Panc1 (cell line): ENCODE results near the gene KCNQ1. TPM values are rescaled to one million over a fixed set of nuclear protein-coding genes. Genes with fewer than 3 reads are reported as not detected.
A peak's percentile ranks its signal among the peaks of the same experiment; 100 is the strongest.

Experiments used
- ATAC-seq: fragments of 200-7000 bp; cut with Tn5 transposase; 2 replicates; pipeline ENCODE4 v1.9.1; 2020; ENCODE audit warnings: mild to moderate bottlenecking, moderate library complexity
- BruUV-seq: library from RNA; stranded (reverse); fragments of 400-500 nt; replicated peaks from 2 replicates; lab custom pipeline; 2021; lab: Mats Ljungman, UMichigan
- CTCF ChIA-PET: fragments of 300-600 bp; sonication (Branson Sonifier 250); formaldehyde crosslinking; loops from one replicate; lab custom pipeline; 2022; ENCODE audit warnings: antibody characterized with exemption; lab: Charles Lee
- POLR2A ChIA-PET: fragments of 300-600 bp; sonication (Branson Sonifier 250); formaldehyde crosslinking; loops from one replicate; lab custom pipeline; 2022; ENCODE audit warnings: antibody characterized with exemption; lab: Charles Lee
- DNase-seq: peaks from one replicate; pipeline ENCODE4 v3.0.0-alpha.2; 2010; ENCODE audit warnings: low read depth, low spot score
- H3K27ac ChIP-seq: 2 replicates; pipeline ENCODE4 v1.5.1; 2011; ENCODE audit warnings: mild to moderate bottlenecking, low read length, inconsistent platforms
- H3K27me3 ChIP-seq: fragments of 200-500 bp; sonication (Bioruptor generic); 2 replicates; pipeline ENCODE4 v1.6.0; 2014; ENCODE audit warnings: low read length, inconsistent platforms; ENCODE audit not compliant: control insufficient read depth, insufficient read depth
- H3K36me3 ChIP-seq: fragments of 200-500 bp; sonication (Bioruptor generic); 2 replicates; pipeline ENCODE4 v1.5.1; 2014; ENCODE audit warnings: inconsistent platforms, mild to moderate bottlenecking, low read length, moderate library complexity; ENCODE audit not compliant: control insufficient read depth, insufficient read depth
- H3K4me1 ChIP-seq: 2 replicates; pipeline ENCODE4 v1.5.1; 2011; ENCODE audit warnings: inconsistent platforms, mild to moderate bottlenecking, low read length, moderate library complexity; ENCODE audit not compliant: control insufficient read depth, insufficient read depth
- H3K4me3 ChIP-seq, 2 experiments: 2 replicates each; pipeline ENCODE4 v1.5.1; 2011 to 2012; ENCODE audit warnings: low read depth in 2 of 2, low read length in 2 of 2, mild to moderate bottlenecking in 2 of 2, inconsistent platforms in 1 of 2, moderate library complexity in 1 of 2
- H3K9me3 ChIP-seq: fragments of 200-500 bp; sonication (Bioruptor generic); 2 replicates; pipeline ENCODE4 v1.5.1; 2014; ENCODE audit warnings: low read depth, mild to moderate bottlenecking, inconsistent platforms, low read length, moderate library complexity; ENCODE audit not compliant: control insufficient read depth, insufficient read depth
- CTCF ChIP-seq: fragments of 450-650 bp; IDR thresholded peaks from 2 replicates; pipeline ENCODE4 v1.5.1; 2017; ENCODE audit warnings: mild to moderate bottlenecking
- POLR2AphosphoS5 ChIP-seq: IDR thresholded peaks from 2 replicates; pipeline ENCODE4 v1.6.1; 2012; ENCODE audit warnings: mild to moderate bottlenecking, low read depth, low read length, moderate library complexity
- SIN3A ChIP-seq: IDR thresholded peaks from 2 replicates; pipeline ENCODE4 v1.6.1; 2012; ENCODE audit warnings: low read depth, mild to moderate bottlenecking, low read length, moderate library complexity, borderline replicate concordance; ENCODE audit not compliant: insufficient read depth
- TCF7L2 ChIP-seq: IDR thresholded peaks from 2 replicates; pipeline ENCODE4 v1.6.1; 2011; ENCODE audit warnings: mild to moderate bottlenecking, low read depth, low read length, inconsistent platforms
- in situ Hi-C: cut with HindIII; loops from 2 replicates; pipeline ENCODE4 v1.10.0; 2016; ENCODE audit warnings: low sequenced_read_pairs, low pct_unique_long_range_greater_than_20kb
- intact Hi-C: fragments of 100-400 bp; cut with micrococcal nuclease; formaldehyde crosslinking; loops from one replicate; pipeline ENCODE4 v1.10.0; 2022; ENCODE audit not compliant: unreplicated experiment
- total RNA-seq: library from RNA; stranded (reverse); gene quantifications from one replicate; pipeline ENCODE4 v1.2.1, GENCODE V29; 2021; ENCODE audit not compliant: unreplicated experiment
- TF ChIP-seq, protein P1 (sequence below), 2 experiments: IDR thresholded peaks; 2 replicates each; pipeline ENCODE4 v1.6.1; 2011 to 2012; ENCODE audit warnings: low read depth in 2 of 2, control low read depth in 1 of 2, low read length in 1 of 2, mild to moderate bottlenecking in 1 of 2, moderate library complexity in 1 of 2; ENCODE audit not compliant: insufficient read depth in 1 of 2

Gene KCNQ1
- total RNA-seq, 1 experiment from 2014 or later, result 1.0 TPM

- ChIA-PET CTCF (interaction anchor here (8.1 kb wide), 1 partner anchor 354 kb away, joined by 132 read pairs; no protein-coding TSS in a partner anchor), POLR2A (no interaction called here)
- ATAC-seq (peak; percentile 5), DNase-seq (no peak)
- Histone ChIP-seq H3K36me3 (no peaks in the 10 kb centered on the region), H3K9me3 (no peaks in the 10 kb centered on the region), H3K27me3 (no peaks in the 10 kb centered on the region), H3K4me1 (peaks cover 6% of the 10 kb centered on the region), H3K27ac (no peak overlapping the region), H3K4me3 (peak overlapping the region; percentile 31 to 34)
- no TSS peak for BruUV-seq
- in situ Hi-C loops, result no loop called here
- intact Hi-C loops, result loop anchor here (5.0 to 10.0 kb wide), 2 partner anchors 192 to 459 kb away; partner anchors contain the start of gene KCNQ1OT1
- peak; percentile 58 for TF ChIP-seq CTCF
- no peak for TF ChIP-seq SIN3A
Measured at GRCh38 chr11:2886191-2886894, 441.5 kb downstream of the KCNQ1 start.

DNA sequence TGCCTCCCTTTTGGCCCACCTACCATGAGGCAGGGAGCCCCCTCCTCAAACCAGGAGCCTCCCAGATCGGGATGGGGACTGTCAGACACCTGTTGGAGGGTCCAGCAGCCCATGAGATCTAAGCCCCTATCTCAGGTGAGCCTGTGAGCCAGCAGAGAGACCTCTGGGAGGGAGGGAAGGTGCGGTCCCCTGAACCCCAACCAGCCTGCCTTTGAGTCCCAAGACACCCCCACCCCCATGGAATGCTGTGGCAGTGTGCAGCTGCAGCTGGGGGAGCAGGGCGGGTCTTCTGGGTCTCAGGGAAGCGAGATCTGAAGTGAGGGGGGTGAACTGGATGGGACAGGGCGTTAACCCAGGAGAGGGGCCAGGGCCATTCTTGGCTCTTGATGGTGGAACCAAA is 442.1 kb downstream of the KCNQ1 start:
- CTCF ChIA-PET, result interaction anchor here (0.6 to 8.1 kb wide), 4 partner anchors 14 to 582 kb away, joined by 3 to 132 read pairs (median 4); no protein-coding TSS in a partner anchor
- Histone ChIP-seq H3K4me3 (no peak overlapping the region), H3K27ac (no peak overlapping the region), H3K9me3 (no peaks in the 10 kb centered on the region), H3K4me1 (peaks cover 12% of the 10 kb centered on the region), H3K36me3 (no peaks in the 10 kb centered on the region), H3K27me3 (no peaks in the 10 kb centered on the region)
- intact Hi-C loops (loop anchor here (5.0 to 10.0 kb wide), 2 partner anchors 192 to 460 kb away; partner anchors contain the start of gene KCNQ1OT1), in situ Hi-C loops (no loop called here)
- POLR2A ChIA-PET, result no interaction called here
- no TSS peak for BruUV-seq
- ATAC-seq (no peak), DNase-seq (no peak)
- no peak for TF ChIP-seq SIN3A
- TF ChIP-seq, protein P1, sequence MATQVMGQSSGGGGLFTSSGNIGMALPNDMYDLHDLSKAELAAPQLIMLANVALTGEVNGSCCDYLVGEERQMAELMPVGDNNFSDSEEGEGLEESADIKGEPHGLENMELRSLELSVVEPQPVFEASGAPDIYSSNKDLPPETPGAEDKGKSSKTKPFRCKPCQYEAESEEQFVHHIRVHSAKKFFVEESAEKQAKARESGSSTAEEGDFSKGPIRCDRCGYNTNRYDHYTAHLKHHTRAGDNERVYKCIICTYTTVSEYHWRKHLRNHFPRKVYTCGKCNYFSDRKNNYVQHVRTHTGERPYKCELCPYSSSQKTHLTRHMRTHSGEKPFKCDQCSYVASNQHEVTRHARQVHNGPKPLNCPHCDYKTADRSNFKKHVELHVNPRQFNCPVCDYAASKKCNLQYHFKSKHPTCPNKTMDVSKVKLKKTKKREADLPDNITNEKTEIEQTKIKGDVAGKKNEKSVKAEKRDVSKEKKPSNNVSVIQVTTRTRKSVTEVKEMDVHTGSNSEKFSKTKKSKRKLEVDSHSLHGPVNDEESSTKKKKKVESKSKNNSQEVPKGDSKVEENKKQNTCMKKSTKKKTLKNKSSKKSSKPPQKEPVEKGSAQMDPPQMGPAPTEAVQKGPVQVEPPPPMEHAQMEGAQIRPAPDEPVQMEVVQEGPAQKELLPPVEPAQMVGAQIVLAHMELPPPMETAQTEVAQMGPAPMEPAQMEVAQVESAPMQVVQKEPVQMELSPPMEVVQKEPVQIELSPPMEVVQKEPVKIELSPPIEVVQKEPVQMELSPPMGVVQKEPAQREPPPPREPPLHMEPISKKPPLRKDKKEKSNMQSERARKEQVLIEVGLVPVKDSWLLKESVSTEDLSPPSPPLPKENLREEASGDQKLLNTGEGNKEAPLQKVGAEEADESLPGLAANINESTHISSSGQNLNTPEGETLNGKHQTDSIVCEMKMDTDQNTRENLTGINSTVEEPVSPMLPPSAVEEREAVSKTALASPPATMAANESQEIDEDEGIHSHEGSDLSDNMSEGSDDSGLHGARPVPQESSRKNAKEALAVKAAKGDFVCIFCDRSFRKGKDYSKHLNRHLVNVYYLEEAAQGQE (IDR thresholded peaks at IDR 0.05; ENCODE audit: insufficient read depth in 1 of 2, low read depth in 2 of 2, low read length in 1 of 2), result no peak
- TF ChIP-seq POLR2AphosphoS5, result no peak
- TF ChIP-seq TCF7L2, result no peak
- TF ChIP-seq CTCF, result no peak
